Measurements from ENCODE around the gene TMEM97.
"Not testable (repeated sequence)": the region's sequence is repeated elsewhere in the genome, so short reads cannot be mapped to it uniquely, and the experiment has no call there.

The TMEM97 gene

DNA sequence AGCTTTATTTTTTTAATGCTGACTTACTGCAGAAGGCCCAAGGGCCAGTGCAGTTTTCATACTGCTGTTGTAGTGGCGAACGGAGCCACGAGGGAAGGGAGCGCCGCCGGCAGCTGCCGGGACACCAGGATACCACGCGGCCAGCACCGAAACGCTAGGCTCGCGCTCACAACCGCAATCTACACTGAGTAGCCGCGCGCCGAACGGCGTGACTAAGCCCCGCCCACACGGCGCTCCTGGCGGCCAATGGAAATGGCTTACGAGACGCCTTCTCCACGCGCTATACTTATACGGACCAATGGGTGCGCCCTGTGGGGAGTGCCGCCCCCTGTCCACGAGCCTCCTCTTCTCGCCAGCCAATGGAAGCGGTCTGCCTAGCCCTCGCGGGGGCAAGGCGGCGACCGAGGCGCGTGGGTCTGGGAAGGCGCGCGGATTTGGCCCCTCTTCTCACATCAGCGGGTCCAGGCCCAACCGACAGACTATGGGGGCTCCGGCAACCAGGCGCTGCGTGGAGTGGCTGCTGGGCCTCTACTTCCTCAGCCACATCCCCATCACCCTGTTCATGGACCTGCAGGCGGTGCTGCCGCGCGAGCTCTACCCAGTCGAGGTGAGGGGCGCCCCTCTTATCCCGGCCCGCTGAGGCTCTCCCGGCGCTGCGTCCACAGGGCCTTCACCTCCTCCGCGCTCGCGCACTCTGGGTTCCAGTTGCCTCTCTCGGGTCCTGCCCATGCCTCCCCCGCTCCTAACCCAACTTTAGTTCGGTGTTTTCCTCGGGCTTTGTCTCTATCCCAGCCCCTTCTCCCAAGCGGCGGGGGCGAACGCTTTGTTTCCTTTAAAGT lies at the start of gene TMEM97:
Gene TMEM97 (plus strand): TSS at position 442 of the 839 bp plus-strand sequence. CDS start 40 bp downstream, at position 482.
- peak; percentile 99 for DNase-seq

DNA sequence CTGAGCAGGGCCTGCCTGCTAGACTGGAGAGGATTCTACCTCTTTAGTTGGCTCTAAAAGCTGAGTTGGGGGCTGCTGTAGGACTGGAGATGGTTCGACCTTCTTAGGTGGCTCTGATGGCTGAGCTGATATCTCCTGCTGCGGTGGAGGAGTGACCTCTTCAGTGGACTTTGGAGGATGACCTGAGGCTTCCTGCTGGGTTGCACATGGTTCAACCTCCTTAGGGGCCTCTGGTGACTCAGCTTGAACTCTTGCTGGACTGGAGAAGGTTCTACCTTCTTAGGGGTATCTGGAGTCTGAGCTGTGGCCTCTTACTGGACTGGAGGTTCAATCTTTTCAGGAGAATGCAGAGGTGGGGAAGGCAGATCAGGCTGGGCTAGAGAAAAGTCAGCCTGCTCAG lies 48.9 kb upstream of the TMEM97 start:
- no peak for DNase-seq

DNA sequence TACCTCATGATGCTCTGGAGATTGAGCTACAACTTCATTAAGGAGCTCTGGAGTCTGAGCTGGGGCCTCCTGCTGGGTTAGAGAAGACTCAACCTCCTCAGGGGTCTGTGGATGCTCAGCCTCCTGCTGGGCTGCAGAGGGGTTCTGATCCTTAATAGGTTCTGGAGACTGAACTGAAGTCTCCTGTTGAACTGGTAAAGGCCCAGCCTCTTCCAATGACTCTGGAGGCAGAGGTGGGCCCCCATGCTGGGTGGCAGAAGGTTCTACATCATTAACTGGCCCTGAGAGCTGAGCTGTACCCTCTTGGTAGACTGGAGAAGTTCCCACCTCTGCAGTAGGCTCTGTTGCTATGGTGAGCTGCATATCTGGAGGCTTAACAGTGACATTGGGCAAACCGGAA lies 48.1 kb upstream of the TMEM97 start:
- DNase-seq = no peak

DNA sequence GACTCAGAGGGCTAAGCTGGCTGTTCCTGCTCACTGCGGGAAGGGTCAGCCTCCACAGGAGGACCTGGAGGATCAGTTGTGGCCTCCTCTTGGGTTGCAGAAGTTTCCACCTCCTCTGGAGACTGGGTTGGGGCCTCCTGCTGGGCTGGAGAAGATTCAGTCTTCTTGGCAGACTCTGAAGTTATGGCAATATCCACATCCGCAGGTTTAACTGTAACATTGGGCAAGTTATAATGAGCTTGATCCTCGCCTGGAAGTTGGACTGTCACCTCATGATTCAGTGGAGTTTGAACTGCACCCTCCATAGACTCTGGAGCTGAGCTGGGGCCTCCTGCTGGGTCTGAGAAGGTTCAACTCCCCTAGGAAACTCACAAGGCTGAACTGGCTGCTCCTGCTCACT lies 47.6 kb upstream of the TMEM97 start:
- DNase-seq = no peak

DNA sequence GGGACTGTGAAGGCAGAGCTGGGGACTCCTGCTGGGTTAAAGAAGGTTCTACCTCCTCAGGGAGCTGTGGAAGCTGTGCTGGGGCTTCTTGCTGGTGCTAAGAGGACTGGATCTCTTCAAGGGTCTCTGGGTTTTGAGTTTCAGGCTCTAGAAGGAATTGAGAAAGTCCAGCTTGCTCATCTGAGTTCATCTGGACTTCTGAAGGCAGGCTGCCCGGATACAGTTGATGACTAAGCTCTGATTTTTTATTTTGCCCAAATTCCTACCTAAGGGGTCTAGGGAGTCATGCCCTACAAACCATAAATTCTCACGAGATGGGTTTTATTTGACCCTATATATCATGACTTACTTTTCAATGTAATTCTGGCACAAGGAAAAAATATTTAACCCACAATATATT lies 46.8 kb upstream of the TMEM97 start:
- DNase-seq = no peak

DNA sequence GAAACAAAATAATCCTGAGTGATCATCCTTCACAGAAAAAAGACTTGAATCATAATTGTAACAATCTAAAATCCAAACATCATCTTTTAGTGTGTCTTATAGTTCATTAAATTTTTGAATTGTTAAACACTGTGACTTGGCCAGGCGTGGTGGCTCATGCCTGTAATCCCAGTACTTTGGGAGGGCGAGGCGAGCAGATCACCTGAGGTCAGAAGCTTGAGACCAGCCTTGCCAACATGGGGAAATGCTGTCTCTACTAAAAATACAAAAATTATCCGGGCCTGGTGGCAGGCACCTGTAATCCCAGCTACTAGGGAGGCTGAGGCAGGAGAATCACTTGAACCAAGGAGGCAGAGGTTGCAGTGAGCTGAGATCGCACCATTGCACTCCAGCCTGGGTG lies 45.7 kb upstream of the TMEM97 start:
- DNase-seq = not testable (repeated sequence)

DNA sequence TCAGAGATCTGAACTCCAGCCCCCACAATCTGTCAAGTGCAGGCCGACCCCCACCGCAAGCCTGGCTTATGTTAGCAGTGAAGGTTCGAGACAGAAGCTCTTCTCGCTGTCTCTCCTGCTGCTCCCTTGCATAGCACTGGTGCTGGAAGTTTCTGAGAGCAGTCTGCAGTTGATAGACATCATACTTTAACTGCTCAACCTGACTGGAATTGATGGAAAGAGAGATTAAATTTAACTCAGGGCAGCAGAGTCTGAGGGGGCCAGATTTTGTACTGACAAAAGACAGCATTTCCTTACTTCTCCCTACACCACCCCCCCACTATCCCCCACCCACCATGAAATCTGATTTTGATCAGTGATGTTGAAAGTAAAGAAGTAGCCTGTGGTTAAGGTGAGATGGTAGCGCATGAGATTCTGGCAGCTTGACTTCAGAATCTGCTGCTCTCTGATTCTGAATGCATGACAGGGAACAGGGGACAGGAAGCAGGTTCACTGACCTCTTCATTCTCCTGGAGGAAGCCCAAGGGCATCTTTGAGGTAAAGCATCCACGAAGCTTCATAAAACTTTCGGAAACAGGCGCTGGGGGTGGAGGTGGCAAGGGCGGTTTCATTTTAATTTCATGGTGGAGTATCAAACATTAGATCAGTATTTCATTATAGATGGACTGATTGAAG lies 44.3 kb upstream of the TMEM97 start:
- no peak for DNase-seq

DNA sequence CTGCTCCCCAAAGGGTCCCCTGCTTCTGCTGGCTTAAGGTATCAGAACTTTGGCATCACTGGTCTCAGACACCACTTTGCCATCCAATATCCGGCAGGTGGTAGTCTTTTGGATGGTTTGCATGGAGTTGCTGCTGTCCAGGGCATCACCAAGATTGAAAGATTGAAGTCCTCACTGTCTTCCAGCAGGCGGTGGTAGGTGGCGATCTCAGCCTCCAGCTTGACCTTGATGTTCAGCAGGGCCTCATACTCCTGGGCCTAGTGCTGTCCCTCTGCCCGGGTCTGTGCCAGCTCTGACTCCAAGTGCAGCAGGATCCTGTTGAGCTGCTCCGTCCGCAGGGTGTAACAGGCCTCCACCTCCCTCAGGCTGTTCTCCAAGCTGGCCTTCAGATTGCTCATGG lies 43.0 kb upstream of the TMEM97 start:
- no peak for DNase-seq

DNA sequence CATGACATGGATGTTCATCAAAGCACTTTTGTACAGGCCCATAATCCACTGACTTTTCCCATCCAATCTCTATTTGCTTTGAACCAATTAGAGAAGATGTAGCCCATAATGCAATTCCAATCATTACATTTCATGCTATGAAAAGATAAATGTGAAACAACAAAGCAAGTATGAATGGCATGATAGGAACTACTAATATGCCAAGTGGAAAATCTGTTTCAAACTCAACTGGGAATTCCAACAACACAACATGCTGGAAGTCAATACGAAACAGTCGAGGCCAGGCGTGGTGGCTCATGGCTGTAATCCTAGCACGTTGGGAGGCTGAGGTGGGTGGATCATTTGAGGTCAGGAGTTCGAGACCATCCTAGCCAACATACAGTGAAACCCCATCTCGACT lies 39.6 kb upstream of the TMEM97 start:
- no peak for DNase-seq

DNA sequence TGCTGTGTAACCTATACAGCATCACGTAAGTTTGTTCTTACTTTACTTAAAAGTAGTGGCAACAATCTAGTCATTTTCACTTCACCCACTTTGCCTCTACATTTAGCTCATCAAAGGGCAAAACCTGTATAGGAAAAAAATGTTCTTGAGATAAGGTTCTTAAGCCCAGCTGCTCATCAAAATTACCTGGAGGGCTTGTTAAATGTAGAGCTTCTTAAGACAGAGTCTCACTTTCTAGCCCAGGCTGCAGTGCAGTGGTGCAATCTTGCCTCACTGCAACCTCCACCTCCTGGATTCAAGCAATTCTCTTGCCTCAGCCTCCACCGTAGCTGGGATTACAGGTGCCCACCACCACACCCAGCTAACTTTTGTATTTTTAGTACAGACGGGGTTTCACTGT lies 38.2 kb upstream of the TMEM97 start:
- DNase-seq = no peak

DNA sequence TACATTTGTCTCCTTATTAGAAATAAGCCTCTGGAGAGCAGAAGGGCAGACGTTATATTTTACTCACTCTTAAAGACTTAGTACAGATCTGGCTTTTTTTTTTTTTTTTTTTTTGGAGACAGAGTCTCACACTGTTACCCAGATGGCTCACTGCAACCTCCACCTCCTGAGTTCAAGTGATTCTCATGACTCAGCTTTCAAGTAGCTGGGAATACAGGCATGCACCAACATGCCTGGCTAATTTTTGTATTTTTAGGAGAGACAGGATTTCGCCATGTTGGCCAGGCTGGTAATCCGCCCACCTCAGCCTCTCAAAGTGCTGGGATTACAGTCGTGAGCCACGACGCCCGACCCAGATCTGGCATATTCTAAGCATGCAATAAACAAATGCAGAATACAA lies 36.4 kb upstream of the TMEM97 start:
- DNase-seq = no peak

DNA sequence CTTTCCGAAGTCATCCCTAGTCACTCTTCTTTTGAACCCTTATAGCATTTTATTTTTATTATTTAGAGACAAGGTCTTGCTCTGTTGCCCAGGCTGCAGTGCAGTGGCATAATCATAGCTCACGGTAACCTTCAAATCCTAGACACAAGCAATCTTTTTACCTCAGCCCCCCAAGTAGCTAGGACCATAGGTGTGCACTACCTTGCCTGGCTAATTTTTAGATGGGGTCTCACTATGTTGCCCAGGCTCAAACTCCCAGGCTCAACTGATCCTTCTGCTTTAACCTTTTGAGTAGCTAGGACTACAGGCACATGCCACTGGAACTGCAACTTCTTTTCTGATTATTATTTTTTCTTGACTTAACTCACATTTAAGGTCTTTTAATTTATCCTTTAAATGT lies 33.0 kb upstream of the TMEM97 start:
- no peak for DNase-seq

DNA sequence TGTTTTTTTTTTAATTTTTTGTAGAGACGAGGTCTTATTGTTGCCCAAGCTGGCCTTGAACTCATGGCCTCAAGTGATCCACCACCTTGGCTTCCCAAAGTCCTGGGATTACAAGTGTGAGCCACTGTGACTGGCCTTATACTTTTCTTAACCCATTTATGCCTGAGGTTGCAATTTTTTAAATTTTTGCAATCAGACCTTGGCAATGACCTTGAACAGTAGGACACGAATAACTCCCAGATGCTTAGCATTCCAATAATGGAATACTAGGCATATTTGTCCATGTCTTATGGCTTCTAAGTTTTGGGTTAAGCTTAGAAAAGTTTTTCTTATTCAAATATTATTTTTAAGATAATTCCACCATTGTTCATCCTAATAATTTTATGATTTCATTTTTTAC lies 28.3 kb upstream of the TMEM97 start:
- no peak for DNase-seq

DNA sequence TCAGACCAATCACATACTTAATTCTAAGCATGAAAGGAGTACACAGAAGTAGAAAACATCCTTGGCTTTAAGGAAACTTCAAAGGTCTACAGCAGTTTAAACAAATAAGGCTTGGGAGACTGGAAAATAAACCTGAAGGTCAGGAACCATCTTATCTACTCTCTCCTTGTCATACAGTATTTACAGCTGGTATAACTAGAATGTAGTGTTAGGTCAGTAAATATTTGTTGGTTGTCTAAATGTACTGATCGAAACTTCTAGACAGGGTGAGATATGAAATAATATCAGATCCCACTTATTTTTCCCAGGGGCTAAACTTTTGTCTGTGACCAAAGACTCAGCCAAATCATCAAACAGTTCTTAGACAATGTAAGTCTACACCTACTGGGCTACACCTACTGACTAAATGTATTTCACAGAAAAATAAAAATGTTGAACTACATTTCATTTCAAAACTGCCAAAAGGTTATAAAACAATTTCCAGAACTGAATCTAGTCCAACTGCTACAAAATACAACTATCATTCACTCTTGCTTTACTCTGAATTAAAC lies 27.1 kb upstream of the TMEM97 start:
- DNase-seq = no peak

DNA sequence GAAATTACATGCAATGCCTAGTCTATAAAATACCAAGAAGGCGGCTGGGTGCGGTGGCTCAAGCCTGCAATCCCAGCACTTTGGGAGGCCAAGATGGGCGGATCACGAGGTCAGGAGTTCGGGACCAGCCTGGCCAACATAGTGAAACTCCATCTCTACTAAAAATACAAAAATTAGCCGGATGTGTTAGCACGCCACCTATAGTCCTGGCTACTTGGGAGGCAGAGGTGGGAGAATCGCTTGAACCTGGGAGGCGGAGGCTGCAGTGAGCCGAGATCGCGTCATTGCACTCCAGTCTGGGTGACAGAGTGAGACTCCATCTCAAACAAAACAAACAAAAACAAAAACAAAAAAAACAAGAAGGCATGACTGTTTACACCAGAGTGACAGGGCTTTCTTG lies 26.1 kb upstream of the TMEM97 start:
- DNase-seq = not testable (repeated sequence)

DNA sequence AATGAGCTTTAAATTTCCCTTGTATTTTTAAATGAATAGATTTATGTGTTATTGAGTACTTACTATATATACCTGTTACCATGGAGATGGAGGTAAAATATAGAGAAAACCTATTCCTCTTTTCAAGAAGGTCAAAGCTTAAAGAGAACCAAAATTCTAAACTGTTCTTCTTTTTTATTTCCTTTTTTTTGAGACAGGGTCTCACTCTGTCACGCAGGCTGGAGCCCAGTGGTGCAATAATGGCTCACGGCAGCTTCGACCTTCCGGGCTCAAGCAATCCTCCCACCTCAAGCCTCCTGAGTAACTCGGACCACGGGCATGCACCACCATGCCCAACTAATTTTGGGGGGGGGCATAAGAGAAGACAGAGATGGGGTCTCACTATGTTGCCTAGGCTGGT lies 25.0 kb upstream of the TMEM97 start:
- DNase-seq = no peak

DNA sequence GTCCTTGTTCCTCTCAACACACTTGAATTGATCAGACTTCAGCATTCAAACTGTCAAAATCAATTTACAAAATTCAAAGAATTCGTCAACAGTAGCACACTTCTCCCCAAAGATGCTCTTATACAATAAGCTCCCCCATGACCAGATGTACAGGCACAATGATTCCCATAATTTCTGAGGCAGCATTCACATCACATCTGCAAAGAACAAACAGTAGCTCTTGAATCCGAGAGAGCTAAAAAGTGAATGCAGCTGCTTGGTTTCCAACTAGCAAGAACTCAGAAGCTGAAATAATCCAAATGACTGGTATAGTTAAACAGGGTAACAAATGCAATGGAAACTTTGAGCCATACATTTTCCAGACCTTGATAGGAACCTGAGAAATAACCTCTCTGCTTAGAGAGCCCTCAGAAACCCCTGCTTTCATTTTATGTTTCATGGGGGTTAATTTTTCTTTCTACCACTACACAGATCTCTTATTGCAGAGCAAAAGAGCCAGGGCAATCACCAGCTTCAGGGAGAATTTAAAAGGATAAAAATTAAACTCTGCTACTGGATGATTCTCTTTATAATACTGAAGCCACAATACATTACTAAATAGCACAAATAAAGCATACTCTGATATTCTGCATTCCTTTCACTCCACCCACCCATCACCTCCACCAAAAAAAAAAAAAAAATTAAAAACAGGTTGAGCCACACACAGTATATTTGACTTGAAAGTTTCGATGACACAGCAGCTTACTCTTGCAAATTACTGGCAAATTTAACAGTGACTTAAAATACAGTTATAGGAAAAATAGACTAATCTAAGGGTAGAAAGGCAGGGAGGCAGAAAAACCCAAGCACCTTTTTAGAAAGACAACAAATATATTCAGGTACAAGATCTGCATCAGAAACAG lies 23.1 kb upstream of the TMEM97 start:
- DNase-seq = no peak

DNA sequence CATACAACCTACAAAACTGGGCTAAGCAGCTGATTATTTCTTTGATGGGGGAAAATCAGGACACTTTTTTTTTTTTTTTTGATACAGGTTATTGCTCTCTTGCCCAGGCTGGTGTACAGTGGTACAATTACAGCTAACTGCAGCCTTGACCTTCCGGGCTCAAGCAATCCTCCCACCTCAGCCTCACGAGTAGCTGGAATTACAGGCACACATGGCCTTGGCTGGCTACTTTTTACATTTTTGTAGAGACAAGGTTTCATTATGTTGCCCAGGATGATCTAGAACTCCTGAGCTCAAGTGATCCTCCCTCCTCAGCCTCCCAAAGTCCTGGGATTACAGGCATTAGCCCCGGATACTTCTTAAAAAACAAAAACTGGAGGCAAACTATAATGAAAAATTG lies 20.6 kb upstream of the TMEM97 start:
- DNase-seq = no peak

DNA sequence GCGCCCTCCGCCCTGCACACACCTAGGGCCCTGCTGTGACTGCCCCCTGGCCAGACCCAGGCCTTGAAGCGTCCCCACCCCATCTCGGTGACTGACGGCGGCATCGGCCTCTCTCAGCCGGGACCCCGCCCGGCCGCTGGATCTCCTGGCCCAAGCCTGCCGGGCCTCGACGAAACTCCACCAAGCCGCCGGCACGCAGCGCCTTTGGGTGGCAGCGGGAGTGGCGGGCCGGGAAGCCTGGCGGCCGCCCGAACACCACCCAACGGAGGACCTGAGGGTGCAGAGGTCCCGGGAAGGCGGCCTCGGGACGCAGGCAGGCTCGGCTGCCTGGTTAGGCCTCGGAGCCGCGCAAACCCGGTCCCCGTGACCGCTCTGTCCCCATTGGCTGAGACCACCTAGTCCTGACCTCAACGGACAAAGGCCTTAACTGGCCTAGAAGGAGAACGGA lies 12.0 kb upstream of the TMEM97 start:
- DNase-seq = no peak

DNA sequence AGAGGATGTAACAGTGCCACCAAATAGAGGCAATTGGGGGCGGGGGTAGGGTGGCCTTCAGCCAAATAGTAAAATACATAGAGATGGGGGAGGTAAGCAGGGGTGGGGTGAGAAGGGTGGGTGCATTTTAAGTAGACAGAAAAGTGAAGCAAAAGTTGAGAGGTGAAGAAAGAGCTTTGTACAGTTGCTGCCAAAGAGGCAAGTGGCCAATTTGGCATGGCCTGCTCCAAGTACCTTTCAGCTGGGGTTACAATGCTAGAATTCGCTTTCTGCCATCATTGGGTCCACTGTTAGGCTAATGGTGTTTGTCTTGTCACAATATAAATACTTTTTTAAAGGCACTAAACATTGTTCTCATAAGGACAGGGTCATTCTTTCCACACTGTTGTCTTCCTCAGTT lies 5.2 kb upstream of the TMEM97 start:
- no peak for DNase-seq

DNA sequence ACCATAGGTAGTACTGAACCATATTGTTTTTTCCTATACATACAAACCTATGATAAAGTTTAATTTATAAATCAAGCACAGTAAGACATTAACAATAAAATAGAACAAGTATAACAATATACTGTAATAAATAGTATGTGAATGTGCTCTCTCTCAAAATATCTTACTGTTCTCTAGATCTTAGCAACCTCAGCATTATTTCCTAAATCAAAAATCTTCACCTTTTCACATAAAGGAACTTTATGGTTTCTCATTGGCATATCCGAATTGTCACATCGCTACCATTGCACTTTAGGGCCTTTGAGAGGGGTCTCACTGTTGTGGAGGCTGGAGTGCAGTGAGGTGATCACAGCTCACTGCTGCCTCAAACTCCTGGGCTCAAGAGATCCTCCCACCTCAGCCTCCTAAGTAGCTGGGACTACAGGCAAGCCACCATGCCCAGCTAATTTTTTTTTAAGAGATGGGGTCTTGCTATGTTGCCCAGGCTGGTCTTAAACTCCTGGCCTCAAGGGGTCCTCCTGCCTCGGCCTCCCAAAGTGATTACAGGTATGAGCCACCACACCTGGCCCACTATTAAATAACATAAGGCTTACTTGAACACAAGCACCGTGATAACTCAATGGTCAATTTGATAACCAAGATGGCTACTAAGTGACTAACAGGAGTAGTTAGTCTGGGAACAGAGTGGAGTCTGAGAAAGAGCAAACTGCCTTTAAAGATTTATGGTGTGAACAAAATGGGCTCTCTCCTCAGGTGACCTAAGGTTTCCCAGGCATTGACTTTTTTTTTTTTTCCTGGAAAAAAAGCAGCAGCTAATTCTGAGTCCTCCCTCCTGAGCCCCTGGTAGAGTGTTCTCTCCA lies 2.9 kb upstream of the TMEM97 start:
- no peak for DNase-seq

Data from AML-193 (cell line).